ENCODE data around the gene ADCY7. TPM values are rescaled to one million over a fixed set of nuclear protein-coding genes. Genes with fewer than 3 reads are reported as not detected.

Gene ADCY7
- total RNA-seq, 1 donor from 2014 or later: 8.8 TPM

- H3K9me3 Mint-ChIP-seq: no peaks in the 10 kb centered on the region
- peaks cover 12% of the 10 kb centered on the region for H3K36me3 Mint-ChIP-seq (ENCODE audit: low read depth)
- TF ChIP-seq CTCF (conservative IDR thresholded peaks at IDR 0.05): no peak
- no peak for DNase-seq (ENCODE audit: low read depth, low spot score)
- no peaks in the 10 kb centered on the region for H3K4me1 Mint-ChIP-seq
- no peaks in the 10 kb centered on the region for H3K27me3 Mint-ChIP-seq (ENCODE audit: low read depth)
- H3K27ac Mint-ChIP-seq (ENCODE audit: unreplicated experiment): no peak overlapping the region
- H3K4me3 Mint-ChIP-seq: no peak overlapping the region
Measured at GRCh38 chr16:50326264-50326663, 59.9 kb downstream of the ADCY7 start.

- no peak overlapping the region for H3K27ac Mint-ChIP-seq (ENCODE audit: unreplicated experiment)
- H3K4me1 Mint-ChIP-seq: no peaks in the 10 kb centered on the region
- H3K36me3 Mint-ChIP-seq (ENCODE audit: low read depth): peaks cover 12% of the 10 kb centered on the region
- H3K4me3 Mint-ChIP-seq: no peak overlapping the region
- TF ChIP-seq CTCF (conservative IDR thresholded peaks at IDR 0.05): peak; percentile 65
- no peak for DNase-seq (ENCODE audit: low read depth, low spot score)
- H3K9me3 Mint-ChIP-seq: no peaks in the 10 kb centered on the region
- no peaks in the 10 kb centered on the region for H3K27me3 Mint-ChIP-seq (ENCODE audit: low read depth)
Measured at GRCh38 chr16:50326835-50327465, 60.6 kb downstream of the ADCY7 start.

- TF ChIP-seq CTCF (conservative IDR thresholded peaks at IDR 0.05): no peak
- H3K4me3 Mint-ChIP-seq: no peak overlapping the region
- no peak overlapping the region for H3K27ac Mint-ChIP-seq (ENCODE audit: unreplicated experiment)
- peaks cover 17% of the 10 kb centered on the region for H3K36me3 Mint-ChIP-seq (ENCODE audit: low read depth)
- H3K9me3 Mint-ChIP-seq: no peaks in the 10 kb centered on the region
- no peak for DNase-seq (ENCODE audit: low read depth, low spot score)
- no peaks in the 10 kb centered on the region for H3K27me3 Mint-ChIP-seq (ENCODE audit: low read depth)
- no peaks in the 10 kb centered on the region for H3K4me1 Mint-ChIP-seq
Measured at GRCh38 chr16:50329446-50330189, 63.3 kb downstream of the ADCY7 start.

GRCh38 chr16:50331570-50331969 is 65.2 kb downstream of the ADCY7 start:
- Mint-ChIP-seq H3K4me1 (no peaks in the 10 kb centered on the region), H3K27ac (ENCODE audit: unreplicated experiment) (no peak overlapping the region), H3K4me3 (no peak overlapping the region), H3K36me3 (ENCODE audit: low read depth) (peaks cover 16% of the 10 kb centered on the region), H3K27me3 (ENCODE audit: low read depth) (no peaks in the 10 kb centered on the region), H3K9me3 (no peaks in the 10 kb centered on the region)
- no peak for DNase-seq (ENCODE audit: low read depth, low spot score)
- no peak for TF ChIP-seq CTCF (conservative IDR thresholded peaks at IDR 0.05)

- peaks cover 17% of the 10 kb centered on the region for H3K36me3 Mint-ChIP-seq (ENCODE audit: low read depth)
- H3K4me1 Mint-ChIP-seq: no peaks in the 10 kb centered on the region
- no peak for TF ChIP-seq CTCF (conservative IDR thresholded peaks at IDR 0.05)
- H3K9me3 Mint-ChIP-seq: no peaks in the 10 kb centered on the region
- no peaks in the 10 kb centered on the region for H3K27me3 Mint-ChIP-seq (ENCODE audit: low read depth)
- no peak overlapping the region for H3K27ac Mint-ChIP-seq (ENCODE audit: unreplicated experiment)
- H3K4me3 Mint-ChIP-seq: no peak overlapping the region
- no peak for DNase-seq (ENCODE audit: low read depth, low spot score)
Measured at GRCh38 chr16:50332599-50332998, 66.2 kb downstream of the ADCY7 start.

All from neural crest cell (in vitro differentiated cells).